Sciatic nerve (tissue), 2 donors: ENCODE data around the gene COPS3. TPM values are rescaled to one million over a fixed set of nuclear protein-coding genes. Genes with fewer than 3 reads are reported as not detected.

Source experiments
- ATAC-seq: fragments of 200-7000 bp; cut with Tn5 transposase; one replicate; pipeline ENCODE4 v1.9.1; 2020; ENCODE audit warnings: mild to moderate bottlenecking, moderate library complexity
- DNase-seq: peaks from one replicate; pipeline ENCODE4 v3.0.0-alpha.2; 2020; ENCODE audit warnings: low spot score
- intact Hi-C: fragments of 100-400 bp; cut with DNase I; formaldehyde crosslinking; loops from one replicate; pipeline ENCODE4 v1.14.2; 2022
- total RNA-seq: library from RNA; stranded (reverse); fragmentation: NEBNext Ultra II Directional; extraction: Animal tissue kit (Norgen Biotek cat#: 25700); gene quantifications from one replicate; pipeline ENCODE4 v1.2.1, GENCODE V29; 2021
- donor health status: DM: no; HTN: no; CAD: no.
- donor health status: DM: no; HTN: no; CAD: no.

COPS3 gene
- 46.8 TPM for total RNA-seq

DNA sequence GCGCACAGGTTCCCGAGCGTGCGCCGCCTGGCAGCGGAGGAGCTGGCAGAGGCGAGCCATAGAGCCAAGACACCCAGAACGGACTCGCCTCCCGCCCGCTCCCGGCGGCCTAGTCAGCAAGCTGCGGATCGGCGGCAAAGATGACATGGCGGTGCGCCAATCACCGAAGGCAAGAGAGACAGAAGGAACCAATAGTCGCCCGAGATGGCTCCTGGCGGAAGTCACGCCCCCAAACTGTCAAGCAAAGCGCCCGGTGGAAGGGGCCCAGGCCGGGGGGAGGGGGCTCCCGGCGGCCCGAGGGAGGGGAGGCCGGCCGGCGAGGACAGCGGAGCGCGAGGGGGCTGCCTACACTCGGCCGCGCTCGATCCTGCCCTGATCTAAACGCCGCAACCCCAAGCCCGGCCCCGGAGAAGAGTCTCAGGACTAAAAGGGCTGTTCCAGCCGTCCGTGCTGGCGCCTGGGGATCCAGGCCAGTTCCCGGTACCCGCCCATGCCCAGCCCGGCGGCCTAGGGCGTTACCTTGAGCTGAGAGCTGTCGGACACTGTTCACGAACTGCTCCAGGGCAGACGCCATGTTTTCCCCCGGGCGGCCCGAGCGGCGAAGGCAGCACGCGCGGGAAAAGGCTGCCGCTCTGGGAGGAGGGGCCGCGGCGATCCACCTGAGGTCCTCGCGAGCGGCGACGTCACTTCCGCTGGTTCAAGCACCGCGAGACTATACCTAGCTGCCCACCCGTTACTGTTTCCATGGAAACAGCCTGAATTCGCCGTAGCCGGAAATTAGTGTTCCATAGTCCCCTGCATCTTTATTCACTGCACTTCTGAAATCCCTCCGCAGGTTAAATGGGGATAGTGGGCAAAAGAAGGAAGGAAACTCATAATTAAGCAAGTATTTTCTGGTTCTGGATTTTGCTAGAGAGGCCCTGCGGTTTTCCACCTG, at the start of gene COPS3:
TSS of gene COPS3 (minus strand) at position 634 of the 937 bp plus-strand sequence. CDS start at position 574, 60 bp downstream.
- DNase-seq, result peak; percentile 99
- intact Hi-C loops, result no loop called here
- peak; percentile 98 for ATAC-seq

DNA sequence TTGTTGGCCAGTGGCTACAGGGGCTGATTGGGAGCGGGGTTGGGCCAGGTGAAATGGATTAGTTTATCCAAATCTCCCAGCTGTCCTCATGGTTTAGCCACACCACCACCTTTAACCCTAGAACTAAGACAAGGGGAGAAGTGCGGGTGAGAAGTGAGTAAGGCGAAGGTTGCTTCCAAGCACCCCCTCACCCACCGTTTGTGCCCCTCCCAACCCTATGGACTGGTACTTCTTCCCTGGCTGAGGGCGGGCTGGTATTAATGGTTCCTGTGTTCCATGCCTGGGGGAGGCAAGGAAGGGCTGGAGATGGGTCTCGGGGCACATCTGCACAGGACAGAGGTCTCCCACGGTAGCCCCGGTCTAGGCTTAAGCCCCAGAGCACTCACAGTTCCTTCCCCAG, 47.2 kb upstream of the COPS3 start:
- ATAC-seq (no peak), DNase-seq (peak; percentile 28)
- intact Hi-C loops, result no loop called here

DNA sequence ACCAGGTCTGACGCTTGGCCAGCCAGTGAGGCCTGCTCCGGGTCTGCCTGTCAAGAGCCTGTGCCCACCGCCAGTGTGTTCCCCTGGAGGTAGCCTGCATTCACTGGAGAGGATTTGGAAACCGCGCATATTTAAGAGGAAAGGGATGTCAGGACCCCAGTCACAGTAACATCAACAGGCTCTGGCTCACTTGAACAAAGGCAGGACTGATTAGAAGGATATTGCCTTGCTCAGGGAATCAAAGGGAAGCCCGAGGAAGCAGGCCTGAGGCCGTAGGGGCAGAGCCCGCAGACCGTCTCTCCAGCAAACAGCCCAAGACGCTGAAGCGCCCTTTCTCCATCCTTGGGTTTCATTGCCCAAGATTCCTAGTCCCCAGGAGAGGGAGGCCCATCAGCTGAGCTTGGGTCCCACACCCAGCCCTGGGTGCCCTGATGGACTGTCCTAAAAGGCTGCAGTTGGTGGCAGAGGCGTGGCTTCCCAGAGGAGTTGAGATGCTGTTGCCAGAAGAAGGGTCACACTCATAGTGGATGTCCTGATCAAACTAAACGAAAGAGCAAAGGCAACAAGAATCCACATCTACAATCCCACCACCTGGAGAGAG, 45.3 kb upstream of the COPS3 start:
- ATAC-seq, result no peak
- intact Hi-C loops, result no loop called here
- DNase-seq, result peak; percentile 12

DNA sequence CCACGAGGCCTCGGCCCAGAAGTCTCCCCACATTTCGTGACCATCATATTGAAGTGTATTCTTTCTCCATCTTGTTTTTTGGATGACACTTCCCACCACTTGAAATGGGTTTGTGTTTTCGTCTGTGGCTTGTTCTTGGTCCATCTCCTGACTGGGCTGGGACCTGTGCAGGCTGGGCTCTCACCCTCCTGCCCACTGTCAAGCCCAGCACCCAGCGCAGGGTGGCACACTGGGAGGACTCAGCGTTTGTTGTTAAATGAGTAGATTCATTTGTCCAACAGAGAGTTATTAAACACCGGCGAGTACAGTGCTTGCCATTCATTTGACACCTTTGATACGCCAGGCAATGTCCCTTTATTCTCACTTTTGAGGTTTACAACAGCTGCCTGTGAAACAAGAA, 44.8 kb upstream of the COPS3 start:
- DNase-seq (no peak), ATAC-seq (no peak)
- intact Hi-C loops, result no loop called here

DNA sequence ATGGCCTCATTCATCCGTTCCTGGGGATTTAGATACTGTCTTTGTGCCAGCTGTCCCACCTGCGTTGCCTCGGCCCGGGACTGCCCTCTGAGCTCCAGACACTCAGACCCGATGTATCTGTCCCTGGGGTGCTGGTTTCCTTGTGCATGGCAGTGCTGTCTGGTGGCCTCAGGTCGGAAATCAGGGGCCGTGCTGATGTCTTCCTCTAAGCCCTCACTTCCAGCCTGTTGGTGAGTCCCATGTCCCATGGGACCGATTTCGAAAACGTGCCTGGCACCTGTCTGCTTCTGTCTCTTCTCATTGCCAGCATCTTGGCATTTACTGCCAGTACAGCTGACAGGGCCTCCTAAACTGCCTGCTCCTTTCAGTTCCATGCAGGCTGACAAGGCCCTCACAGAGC, 44.2 kb upstream of the COPS3 start:
- ATAC-seq (no peak), DNase-seq (no peak)
- intact Hi-C loops, result no loop called here

DNA sequence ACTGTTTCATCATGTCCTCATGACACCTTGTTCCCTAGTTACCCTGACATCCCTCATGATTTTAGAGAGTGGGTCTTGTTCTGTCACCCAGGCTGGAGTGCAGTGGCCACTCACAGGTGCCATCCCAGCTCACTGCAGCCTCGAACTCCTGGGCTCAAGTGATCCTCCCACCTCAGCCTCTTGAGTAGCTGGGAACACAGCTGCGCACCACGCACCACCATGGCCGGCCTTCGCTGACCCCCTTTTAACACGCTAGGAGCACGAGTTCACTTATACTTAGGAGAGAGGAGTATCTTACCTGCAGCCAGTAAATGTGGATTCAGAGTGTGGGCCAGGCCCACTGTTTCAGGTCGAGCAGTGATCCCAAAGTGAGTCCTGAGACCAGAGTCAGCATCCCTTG, 43.6 kb upstream of the COPS3 start:
- intact Hi-C loops, result no loop called here
- DNase-seq, result peak; percentile 43
- ATAC-seq, result no peak

DNA sequence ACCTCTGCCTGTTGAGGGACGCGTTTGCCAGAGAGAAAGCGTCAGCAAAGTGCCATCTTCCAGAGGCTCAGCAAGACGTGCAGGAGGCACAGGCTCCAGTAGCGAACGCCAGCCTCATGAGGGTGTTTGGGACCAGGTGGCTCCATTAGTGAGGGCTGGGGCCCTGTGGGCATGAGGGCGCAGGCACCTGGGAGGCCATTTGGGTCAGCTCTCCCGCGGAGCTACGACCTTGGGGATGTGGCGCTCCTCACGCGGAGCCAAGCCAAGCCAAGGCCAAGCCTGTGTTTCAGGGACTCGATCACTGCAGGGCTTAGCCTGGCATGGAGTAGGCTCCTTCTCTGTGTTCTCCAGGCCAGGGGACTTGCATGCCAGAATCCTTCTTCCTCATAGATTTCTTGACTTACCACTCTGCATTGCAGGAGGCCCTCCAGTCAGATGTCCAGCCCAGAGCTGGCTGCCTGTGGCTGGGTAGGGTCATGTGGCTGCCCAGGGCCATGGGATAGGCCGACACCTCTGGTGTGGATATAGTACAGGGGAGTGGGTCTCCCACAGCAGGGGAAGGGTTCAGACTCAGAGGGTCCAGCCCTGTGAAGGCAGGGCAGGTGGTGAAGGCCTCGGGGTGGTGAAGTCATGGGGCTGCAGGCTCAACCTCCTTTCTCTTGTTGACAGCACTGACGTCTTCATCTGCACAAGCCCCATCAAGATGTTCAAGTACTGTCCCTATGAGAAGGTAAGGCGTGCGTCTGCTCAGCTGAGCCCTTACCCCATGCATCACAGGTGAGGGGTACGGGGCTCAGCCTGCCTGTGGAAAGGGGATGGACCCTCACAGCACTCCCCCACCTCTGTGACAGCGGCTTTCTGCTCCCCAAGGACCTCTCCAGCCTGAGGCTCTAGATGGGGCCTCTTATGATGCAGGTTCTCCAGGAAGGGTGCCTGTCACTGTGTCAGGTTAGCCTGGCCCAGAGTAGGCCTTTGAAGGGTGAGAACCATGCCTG, 41.8 kb upstream of the COPS3 start:
- intact Hi-C loops, result no loop called here
- DNase-seq, result peak; percentile 32
- peak; percentile 45 for ATAC-seq

DNA sequence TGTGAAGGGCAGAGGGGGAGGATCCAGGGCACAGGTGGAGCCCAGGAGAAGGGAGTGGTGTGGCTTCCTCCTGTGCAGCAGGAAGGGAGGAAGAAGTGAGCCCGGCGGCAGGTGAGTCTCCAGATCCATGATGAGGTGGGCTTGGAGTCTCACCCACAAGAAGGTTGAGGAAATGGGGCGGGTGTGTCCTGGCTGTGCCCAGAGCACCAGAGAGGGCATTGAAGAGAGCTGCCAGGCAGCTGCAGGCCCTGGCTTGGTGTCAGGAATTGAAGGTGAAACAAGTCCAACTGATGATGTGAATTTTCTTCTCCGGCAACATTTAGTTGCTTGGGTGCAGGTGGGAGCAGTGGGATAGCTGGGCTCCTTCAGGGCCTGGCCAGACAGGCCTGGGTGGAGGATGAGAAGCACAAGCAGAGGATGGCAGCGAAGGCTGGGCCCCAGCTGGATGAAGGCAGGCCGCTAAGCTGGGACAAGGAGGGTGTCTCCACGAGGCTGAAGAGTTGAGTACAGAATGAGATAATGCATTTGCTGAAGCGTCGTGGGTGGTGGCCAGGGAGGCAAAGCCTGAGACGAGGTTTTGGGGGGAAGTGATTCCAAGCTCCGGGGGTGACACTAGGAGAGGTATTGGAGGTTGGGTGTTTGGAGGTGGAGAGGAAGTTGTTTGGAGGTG, 40.4 kb upstream of the COPS3 start:
- DNase-seq, result peak; percentile 45
- ATAC-seq, result no peak
- intact Hi-C loops, result no loop called here

DNA sequence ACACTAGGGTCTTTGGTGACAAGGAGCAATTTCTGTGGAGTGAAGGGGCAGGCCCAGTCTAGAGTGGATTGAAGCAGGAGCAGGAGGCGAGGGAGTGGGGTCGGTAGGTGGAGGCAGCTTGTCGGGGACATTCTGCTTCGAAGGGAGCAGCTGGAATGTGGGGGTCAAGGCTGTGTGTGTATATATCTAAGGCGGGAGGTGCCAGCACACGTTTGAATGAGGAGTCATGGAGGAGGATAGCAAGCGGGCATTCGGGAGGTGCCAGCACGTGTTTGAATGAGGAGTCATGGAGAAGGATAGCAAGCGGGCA, 39.8 kb upstream of the COPS3 start:
- intact Hi-C loops, result no loop called here
- ATAC-seq, result no peak
- no peak for DNase-seq

DNA sequence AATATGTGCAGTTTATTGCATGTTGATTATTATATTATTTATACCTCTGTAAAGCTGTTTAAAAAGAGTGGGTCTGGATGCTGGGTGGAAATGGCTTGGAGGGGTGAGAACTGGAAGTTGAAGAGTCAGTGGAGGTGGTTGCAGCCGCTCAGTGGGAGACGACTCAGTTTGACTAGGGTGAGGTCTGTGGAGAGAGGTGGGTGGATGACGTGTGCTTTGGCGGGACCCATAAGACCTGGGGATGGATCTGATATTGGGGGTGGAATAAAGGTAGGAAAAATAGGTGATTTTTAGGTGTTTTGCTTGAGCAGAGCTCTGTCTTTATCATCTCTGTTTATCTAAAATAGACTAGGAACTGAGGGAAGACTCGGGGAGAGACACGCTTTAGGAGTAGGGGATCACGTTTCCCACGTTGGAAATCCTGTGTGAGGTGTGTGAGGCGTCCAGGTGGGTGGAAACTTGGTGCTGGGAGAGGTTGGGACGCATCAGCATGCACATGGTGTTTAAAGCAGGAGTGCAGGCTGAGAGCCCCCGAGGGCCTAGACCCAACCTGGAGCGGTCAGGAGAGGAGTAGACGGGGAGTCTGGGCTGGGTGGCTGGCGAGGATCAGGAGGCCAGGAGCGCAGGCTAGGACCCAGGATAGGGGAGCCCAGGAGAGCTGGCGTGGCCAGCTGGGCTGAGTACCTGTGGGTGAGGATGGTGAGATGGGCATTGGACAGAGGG, 39.3 kb upstream of the COPS3 start:
- DNase-seq, result peak; percentile 35
- no peak for ATAC-seq
- intact Hi-C loops, result no loop called here

DNA sequence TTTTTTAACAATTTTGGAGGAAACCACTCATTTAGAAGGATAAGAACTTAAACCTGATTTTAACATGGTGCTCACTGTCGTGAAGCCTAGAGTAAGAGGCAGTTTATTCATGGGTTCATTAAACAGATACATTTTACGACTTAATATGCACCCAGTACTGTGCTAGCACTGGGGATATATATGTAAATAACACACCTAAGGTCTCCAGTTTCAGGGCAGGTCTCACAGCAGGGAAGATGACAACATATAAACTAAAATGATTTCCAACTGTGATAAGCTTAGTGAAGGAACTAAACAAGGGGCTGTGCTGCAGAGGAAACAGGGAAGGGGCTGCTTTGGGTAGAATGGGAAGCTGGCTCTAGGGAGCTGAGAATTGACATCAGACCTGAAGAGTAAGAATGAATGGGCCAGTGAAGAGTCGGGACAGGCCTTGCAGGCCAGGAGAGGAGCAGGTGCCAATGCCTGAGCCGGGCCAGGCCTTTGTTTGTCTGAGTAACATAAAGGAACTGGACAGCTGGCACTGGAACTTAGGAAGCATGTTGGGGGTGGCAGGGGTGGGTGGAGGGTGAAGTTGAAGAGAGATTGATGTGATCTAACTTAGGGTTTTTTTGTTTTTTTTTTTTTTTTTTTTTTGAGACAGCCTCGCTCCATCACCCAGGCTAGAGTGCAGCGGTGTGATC, 34.2 kb upstream of the COPS3 start:
- ATAC-seq (no peak), DNase-seq (peak; percentile 18)
- intact Hi-C loops, result no loop called here

DNA sequence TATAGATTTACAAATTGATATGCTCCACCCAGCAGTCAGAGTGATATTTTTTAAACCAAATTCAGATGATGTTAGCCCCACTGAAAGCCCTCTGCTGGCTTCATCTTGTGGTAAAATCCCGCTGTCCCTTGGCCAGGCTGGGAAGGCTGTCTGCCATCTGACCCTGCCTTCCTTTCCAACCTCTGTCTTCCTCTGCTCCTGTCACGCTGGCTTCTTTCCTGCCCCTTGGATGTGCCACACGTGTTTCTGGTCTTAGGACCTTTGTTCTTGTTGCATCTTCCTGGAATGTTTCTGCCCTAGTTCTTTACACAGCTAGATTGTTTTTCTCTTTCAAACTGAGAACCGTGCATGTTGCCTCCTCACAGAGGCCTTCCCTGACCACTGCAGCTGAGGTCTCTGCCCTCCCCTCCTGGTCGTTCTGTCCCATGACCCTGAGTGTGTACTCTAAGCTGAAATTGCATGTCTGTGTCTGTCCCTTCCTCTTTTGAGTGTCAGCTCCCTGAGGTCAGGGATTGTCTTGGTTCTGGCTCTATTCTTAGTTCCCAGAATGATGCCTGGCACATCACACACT, 33.5 kb upstream of the COPS3 start:
- DNase-seq (peak; percentile 38), ATAC-seq (no peak)
- intact Hi-C loops, result no loop called here

DNA sequence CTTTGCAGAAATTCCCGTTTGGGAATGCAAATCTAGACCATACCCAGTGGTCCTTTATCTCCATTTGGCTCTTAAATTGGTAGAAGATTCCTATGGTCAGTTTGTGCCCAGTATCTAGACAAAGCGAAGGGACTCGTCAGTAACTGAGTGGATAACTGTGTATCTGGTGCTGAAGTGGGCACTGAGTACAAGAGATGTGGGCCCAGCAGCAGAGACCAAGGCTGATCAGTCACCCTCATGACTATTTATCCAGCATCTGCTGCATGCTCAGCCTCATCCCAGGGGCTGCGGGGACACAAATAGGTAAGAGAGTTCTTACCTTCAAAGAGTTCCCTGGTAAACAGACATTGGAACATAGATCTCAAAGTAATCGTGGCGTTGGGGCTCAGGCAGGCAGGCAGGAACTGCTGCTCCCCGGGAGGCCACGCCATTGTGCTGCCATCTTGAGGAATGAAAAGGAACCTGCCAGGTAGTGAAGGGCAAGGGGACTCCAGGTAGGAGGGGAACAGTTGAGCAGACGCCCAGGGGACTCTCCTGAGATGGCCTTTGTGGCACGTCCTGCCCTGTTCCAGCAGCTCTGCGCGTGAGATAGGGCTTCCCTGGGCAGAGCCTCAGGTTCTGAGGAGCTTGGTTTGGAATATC, 32.4 kb upstream of the COPS3 start:
- ATAC-seq (peak; percentile 30), DNase-seq (peak; percentile 61)
- intact Hi-C loops, result no loop called here

DNA sequence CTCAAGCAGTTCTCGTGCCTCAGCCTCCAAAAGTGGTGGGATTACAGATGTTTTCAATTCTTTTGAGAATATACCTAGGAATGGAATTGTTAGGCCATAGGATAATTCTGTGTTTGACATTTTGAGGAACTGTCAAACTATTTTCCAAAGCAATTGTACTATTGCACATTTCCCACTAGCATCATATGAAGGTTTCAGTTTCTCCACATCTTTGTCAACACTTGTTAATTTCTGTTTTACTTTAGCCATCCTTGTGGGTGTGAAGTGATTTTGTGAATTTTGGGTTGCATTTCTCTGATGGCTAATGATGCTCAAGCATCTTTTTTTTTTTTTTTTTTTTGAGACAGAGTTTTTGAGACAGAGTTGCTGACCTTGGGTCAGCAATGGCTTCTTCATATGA, 28.3 kb upstream of the COPS3 start:
- ATAC-seq (no peak), DNase-seq (no peak)
- intact Hi-C loops, result no loop called here

DNA sequence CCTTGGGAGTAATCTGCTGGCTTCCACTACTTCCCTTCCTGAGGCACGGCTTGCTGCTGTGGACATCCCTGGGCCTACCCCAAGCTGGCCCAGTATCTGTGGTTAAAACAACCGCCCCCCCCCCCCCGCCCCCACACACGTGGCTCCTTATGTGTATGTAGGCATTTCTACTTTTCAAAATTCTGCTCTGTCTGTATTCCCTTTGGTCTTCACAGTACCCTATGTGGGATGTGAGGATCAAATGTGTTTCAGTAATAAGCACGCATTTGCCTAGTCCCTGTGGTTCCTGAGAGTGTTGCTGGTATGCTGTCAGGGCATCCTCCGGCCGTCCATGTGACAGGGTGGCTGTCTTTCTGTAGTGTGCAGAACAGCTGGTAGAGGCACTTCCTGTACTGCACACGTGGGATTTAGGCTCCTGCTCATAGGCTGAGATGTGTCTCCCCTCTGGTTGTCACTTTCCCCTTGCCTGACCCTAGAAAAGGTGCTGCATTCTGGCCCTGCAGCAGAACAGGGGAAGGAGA, 24.3 kb upstream of the COPS3 start:
- ATAC-seq, result no peak
- intact Hi-C loops, result no loop called here
- no peak for DNase-seq

DNA sequence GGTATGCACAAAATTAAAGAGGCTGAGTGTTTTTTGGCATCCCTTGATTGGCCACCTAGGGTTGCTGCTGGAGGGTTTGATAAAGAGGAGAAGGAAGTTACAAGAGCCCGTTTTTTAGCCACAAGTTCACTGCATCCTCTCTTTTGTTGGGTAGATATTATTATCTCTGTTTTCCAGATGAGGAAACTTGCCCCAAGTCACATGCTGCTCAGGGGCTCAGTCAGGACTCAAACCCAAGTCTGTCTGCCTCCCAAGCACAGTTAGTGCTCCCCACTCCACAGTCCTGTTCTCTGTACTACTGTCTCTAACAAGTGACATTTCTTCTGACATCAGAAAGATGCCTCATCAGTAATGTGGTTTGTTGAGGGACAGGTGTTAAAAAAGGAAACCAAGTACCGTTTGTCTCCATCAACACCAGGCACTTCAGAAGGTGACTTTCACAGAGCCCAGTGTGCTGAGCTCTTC, 23.5 kb upstream of the COPS3 start:
- intact Hi-C loops, result no loop called here
- DNase-seq, result no peak
- ATAC-seq, result no peak
